Measurements from ENCODE around the gene DLGAP3.
"Not testable (repeated sequence)": the region's sequence is repeated elsewhere in the genome, so short reads cannot be mapped to it uniquely, and the experiment has no call there.

The DLGAP3 gene

GRCh38 chr1:34829250-34829649 lies 100.2 kb downstream of the DLGAP3 start:
- DNase-seq (ENCODE audit: low spot score) = peak; percentile 26

- DNase-seq (ENCODE audit: low spot score) = no peak
These were observed 100.8 kb downstream of the DLGAP3 start for GRCh38 chr1:34828611-34829010.

- DNase-seq (ENCODE audit: low spot score) = no peak
These were observed 102.0 kb downstream of the DLGAP3 start for GRCh38 chr1:34827341-34827941.

- no peak for DNase-seq (ENCODE audit: low spot score)
These were observed 103.9 kb downstream of the DLGAP3 start for GRCh38 chr1:34825455-34826091.

GRCh38 chr1:34824817-34825454 lies 104.5 kb downstream of the DLGAP3 start:
- no peak for DNase-seq (ENCODE audit: low spot score)

- no peak for DNase-seq (ENCODE audit: low spot score)
These were observed 107.2 kb downstream of the DLGAP3 start for GRCh38 chr1:34822202-34822601.

- DNase-seq (ENCODE audit: low spot score) = not testable (repeated sequence)
These were observed 110.6 kb downstream of the DLGAP3 start for GRCh38 chr1:34818862-34819261.

- no peak for DNase-seq (ENCODE audit: low spot score)
These were observed 112.7 kb downstream of the DLGAP3 start for GRCh38 chr1:34816778-34817177.

GRCh38 chr1:34816332-34816731 lies 113.1 kb downstream of the DLGAP3 start:
- DNase-seq (ENCODE audit: low spot score) = no peak

All from AG08395 (cell line).